ENCODE data around the gene PPIG.
"Not testable (repeated sequence)": the region's sequence is repeated elsewhere in the genome, so short reads cannot be mapped to it uniquely, and the experiment has no call there.

The PPIG gene

DNA sequence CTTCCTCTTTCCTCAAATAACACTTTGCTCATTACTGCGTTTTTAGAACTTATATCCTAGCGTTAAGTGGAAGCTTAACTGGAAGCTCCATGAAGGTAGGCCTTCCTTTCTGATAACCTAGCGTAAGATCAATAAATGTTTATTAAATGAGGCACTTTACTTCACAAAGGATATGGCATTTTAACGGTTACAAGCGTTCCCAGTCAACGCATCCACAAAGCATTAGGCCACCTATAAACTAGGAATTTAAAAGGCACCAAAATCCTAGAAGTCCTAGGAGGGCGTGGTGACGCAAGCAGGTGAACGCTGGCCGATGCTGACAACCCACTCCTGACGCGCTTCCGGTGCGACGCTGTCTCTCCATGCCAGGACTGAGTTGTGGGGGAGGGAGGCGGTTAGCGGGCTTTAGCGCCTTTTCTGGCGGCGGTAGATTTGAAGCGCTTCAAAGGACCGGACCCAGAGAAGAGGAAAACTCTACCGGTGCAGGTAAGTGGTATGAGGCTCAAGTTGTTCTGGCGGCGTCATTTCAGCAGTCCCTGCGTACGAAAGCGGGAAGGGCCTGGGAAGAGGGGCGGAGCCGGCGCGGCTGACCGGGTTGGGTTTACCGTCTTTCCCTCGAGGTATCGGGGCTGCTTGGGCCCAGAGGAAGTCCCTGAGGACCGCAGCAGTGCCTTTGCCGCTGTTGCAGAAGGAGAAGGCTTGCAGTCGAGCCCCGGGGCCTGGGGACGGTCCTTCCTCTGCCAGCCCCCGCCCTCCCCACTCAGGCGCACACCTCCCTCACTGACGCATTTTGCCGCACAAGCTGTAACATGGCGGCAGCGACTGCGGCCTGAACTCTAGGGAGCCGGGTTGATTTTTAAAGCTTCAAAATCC, at the start of gene PPIG:
Gene PPIG (plus strand): TSS at position 347 of the 873 bp plus-strand sequence. CDS start 19,691 bp downstream, outside the sequence.
- DNase-seq, result peak; percentile 93
- in situ Hi-C loops (cut with HindIII; ENCODE audit: low pct_ligation_motif_present, low pct_unique_long_range_greater_than_20kb, low sequenced_read_pairs), result no loop called here

- in situ Hi-C loops (cut with HindIII; ENCODE audit: low pct_ligation_motif_present, low pct_unique_long_range_greater_than_20kb, low sequenced_read_pairs); DNase-seq: not testable (repeated sequence)
Observed at GRCh38 chr2:169539460-169539859, 44.7 kb upstream of the PPIG start.

DNA sequence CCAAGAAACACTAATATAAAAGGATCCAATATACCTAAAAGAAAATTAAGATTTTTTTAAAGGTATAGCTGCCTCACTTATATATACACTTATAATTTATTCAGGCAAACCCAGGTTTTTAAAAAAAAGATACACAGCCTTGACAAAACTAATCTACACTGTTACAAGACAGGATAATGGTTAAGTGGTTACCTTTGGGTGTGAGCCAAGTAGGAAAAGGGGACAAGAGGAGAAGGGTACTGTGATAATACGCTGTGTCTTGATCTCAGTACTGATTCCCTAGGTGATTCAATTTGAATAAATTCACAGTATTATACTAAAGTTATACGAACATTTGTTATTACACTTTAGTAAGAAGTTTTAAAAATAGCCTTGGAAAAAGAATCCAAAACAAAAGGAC, 44.0 kb upstream of the PPIG start:
- in situ Hi-C loops (cut with HindIII; ENCODE audit: low pct_ligation_motif_present, low pct_unique_long_range_greater_than_20kb, low sequenced_read_pairs), result no loop called here

GRCh38 chr2:169542433-169542832, 41.7 kb upstream of the PPIG start:
- in situ Hi-C loops (cut with HindIII; ENCODE audit: low pct_ligation_motif_present, low pct_unique_long_range_greater_than_20kb, low sequenced_read_pairs), result no loop called here
- no peak for DNase-seq

More for the DNA sequence above, 44.0 kb upstream of the PPIG start:
- no peak for DNase-seq

GRCh38 chr2:169546756-169547155, 37.4 kb upstream of the PPIG start:
- no peak for DNase-seq
- in situ Hi-C loops (cut with HindIII; ENCODE audit: low pct_ligation_motif_present, low pct_unique_long_range_greater_than_20kb, low sequenced_read_pairs), result no loop called here

- in situ Hi-C loops (cut with HindIII; ENCODE audit: low pct_ligation_motif_present, low pct_unique_long_range_greater_than_20kb, low sequenced_read_pairs), result no loop called here
- no peak for DNase-seq
Observed at GRCh38 chr2:169561364-169561763, 22.8 kb upstream of the PPIG start.

DNA sequence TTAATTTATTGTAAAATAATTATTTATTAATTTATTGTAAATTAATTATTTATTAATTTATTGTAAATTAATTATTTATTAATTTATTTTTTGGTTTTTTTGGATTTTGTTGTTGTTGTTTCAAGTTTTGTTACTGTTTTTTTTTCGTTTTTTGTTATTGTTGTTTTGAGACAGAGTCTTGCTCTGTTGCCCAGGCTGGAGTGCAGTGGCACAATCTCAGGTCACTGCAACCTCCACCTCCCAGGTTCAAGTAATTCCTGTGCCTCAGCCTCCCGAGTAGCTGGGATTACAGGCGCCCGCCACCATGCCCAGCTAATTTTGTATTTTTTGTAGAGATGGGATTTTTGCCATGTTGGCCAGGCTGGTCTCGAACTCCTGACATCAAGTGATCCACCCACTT, 22.1 kb upstream of the PPIG start:
- DNase-seq; in situ Hi-C loops (cut with HindIII; ENCODE audit: low pct_ligation_motif_present, low pct_unique_long_range_greater_than_20kb, low sequenced_read_pairs): not testable (repeated sequence)

- in situ Hi-C loops (cut with HindIII; ENCODE audit: low pct_ligation_motif_present, low pct_unique_long_range_greater_than_20kb, low sequenced_read_pairs), result no loop called here
- DNase-seq, result no peak
Observed at GRCh38 chr2:169562519-169562918, 21.6 kb upstream of the PPIG start.

DNA sequence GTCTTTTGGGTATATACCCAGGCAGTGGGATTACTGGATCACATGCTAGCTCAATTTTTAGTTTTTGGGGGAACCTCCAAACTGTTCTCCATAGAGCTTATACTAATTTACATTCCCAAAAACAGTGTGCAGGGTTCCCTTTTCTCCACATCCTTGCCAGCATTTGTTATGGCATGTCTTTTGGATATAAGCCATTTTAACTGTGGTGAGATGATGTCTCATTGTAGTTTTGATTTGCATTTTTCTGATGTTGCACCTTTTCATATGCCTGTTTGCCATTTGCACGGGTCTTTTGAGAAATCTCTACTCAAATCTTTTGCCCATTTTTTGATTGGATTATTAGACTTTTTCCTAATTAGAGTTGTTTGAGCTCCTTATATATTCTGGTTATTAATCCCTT, 18.5 kb upstream of the PPIG start:
- DNase-seq, result no peak
- in situ Hi-C loops (cut with HindIII; ENCODE audit: low pct_ligation_motif_present, low pct_unique_long_range_greater_than_20kb, low sequenced_read_pairs), result no loop called here

DNA sequence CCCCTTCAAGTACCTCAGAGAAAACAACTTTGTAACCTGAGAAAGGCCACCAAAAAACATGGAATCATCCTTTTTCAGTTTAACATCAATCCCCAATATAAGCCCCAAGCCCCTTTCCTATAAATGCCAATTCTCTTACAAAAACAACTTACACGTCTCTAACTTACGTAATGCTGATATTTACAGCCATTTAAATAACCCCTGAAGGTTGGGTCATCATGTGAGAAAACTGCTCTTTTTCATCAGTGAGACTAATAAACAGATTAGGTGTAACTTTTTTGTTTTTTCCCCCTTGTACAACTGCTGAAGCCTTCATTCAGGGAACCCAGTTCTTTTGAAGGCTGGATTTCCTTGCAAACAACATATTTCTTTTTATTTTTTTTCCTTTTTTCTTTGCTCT, 14.2 kb upstream of the PPIG start:
- no peak for DNase-seq
- in situ Hi-C loops (cut with HindIII; ENCODE audit: low pct_ligation_motif_present, low pct_unique_long_range_greater_than_20kb, low sequenced_read_pairs), result no loop called here

DNA sequence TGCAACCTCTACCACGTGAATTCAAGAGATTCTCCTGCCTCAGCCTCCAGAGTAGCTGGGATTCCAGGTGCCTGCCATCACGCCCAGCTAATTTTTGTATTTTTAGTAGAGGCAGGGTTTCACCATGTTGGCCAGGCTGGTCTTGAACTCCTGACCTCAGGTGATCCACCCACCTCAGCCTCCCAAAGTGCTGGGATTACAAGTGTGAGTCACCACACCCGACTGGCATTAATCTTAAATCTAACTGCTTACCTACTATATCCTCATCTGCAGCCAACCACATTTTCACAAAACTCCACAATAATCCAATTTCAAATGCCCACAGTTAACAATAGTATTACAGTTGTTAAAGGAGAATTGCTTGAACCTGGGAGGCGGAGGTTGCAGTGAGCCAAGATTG, 13.4 kb upstream of the PPIG start:
- DNase-seq; in situ Hi-C loops (cut with HindIII; ENCODE audit: low pct_ligation_motif_present, low pct_unique_long_range_greater_than_20kb, low sequenced_read_pairs): not testable (repeated sequence)

DNA sequence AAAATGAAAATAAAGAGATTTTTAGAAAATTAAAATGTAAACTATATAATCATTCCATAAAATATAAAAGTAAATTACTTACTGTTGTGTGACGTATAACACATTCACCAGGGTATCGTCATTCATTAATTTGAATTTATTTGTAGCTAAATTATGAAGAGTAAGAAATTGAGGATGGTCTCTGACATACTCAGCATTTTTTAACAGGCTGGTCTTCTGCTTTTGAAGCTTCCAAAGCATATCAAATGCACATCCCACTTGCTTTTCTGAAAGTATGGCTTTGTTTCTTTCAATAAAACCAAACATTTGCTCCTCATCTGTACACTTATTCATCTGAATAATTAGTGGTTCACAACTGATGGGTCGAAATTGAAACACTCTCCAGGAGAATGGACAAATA, 12.6 kb upstream of the PPIG start:
- DNase-seq, result no peak
- in situ Hi-C loops (cut with HindIII; ENCODE audit: low pct_ligation_motif_present, low pct_unique_long_range_greater_than_20kb, low sequenced_read_pairs), result no loop called here

DNA sequence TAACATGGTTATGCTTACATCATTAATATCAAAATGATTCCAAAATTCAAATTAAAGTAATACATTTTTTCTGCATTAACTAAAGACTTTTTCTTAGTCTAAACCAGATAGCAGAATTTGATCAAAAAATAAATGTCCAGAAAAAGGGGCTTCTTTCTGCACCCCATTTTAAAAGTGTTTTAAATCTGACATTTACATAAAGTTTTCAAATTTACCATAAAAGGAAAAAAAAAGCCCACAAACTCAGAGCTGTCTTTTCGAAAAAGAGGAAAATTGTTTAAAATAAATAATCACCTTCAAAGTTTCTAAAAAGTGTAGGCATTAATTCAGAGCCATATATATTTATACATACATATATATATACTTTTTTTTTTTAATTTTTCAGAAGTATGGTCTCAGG, 12.0 kb upstream of the PPIG start:
- in situ Hi-C loops (cut with HindIII; ENCODE audit: low pct_ligation_motif_present, low pct_unique_long_range_greater_than_20kb, low sequenced_read_pairs), result no loop called here
- DNase-seq, result no peak

DNA sequence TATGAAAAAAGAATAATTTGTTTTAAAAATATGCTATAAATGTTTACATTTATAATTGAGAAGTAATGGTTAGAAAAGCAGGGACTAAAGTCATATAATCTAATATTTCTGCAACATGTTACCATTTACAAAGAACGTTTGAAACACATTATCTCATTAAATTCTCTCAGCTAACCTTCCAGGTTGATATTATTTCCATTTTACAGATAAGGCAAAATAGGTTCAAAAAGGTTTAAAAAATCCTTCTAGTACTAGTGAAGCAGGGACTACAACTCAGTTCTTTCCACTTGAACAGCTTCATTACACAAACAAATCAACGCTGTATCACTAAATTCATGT, 11.4 kb upstream of the PPIG start:
- DNase-seq, result no peak
- in situ Hi-C loops (cut with HindIII; ENCODE audit: low pct_ligation_motif_present, low pct_unique_long_range_greater_than_20kb, low sequenced_read_pairs), result no loop called here

- in situ Hi-C loops (cut with HindIII; ENCODE audit: low pct_ligation_motif_present, low pct_unique_long_range_greater_than_20kb, low sequenced_read_pairs), result no loop called here
- peak; percentile 92 for DNase-seq
Observed at GRCh38 chr2:169573160-169573973, 10.8 kb upstream of the PPIG start, which contains the start of gene FASTKD1. TSS of gene FASTKD1 (minus strand) at chr2:169573865. CDS start at chr2:169572029, 1,836 bp downstream.

DNA sequence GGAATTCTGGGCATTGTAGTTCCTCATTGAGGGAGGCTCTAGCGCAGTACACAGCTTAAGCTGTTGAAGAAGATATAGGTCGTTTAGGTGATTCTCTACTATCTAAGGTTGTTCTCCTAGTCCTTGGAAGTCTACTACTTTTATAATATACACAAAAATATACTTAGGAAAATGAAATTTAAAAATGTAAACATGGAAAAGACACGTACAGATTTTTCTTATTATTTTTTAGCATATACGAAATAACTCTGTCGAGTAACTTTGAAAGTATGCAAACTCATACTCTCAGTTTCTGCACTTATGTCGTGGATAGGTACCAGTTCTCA, 10.2 kb upstream of the PPIG start:
- DNase-seq, result no peak
- in situ Hi-C loops (cut with HindIII; ENCODE audit: low pct_ligation_motif_present, low pct_unique_long_range_greater_than_20kb, low sequenced_read_pairs), result no loop called here

- DNase-seq; in situ Hi-C loops (cut with HindIII; ENCODE audit: low pct_ligation_motif_present, low pct_unique_long_range_greater_than_20kb, low sequenced_read_pairs): not testable (repeated sequence)
Observed at GRCh38 chr2:169574539-169574938, 9.6 kb upstream of the PPIG start.

GRCh38 chr2:169575264-169575663, 8.9 kb upstream of the PPIG start:
- DNase-seq; in situ Hi-C loops (cut with HindIII; ENCODE audit: low pct_ligation_motif_present, low pct_unique_long_range_greater_than_20kb, low sequenced_read_pairs): not testable (repeated sequence)

DNA sequence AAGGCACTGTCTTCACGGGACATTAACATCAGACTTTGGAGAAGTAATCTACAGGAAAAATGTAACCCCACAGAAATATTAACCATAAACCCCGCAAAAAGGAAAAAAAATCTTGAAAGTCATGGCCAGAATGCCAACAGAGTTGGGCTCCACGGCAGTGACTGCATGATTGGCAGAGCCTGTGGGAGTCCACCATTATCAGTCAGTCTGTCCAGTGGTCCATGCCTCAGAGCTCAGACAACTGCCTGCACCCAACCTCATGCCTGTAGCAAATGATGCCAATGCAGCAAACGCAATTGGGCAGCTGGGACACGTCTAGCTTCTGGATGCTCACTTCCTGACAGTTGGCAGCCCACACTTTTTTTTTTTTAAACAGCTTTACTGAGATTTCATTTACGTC, 5.1 kb upstream of the PPIG start:
- DNase-seq, result no peak
- in situ Hi-C loops (cut with HindIII; ENCODE audit: low pct_ligation_motif_present, low pct_unique_long_range_greater_than_20kb, low sequenced_read_pairs), result no loop called here
